H1 (cell line): ENCODE data around the gene CDKN2A. TPM values are rescaled to one million over a fixed set of nuclear protein-coding genes. Genes with fewer than 3 reads are reported as not detected.

ENCODE experiments used
- ASH2L ChIP-seq: fragments of 200-600, 300-600 bp; sonication (generic); IDR thresholded peaks from one replicate; pipeline ENCODE4 v1.7.1; 2017; ENCODE audit warnings: low read length
- CEBPB ChIP-seq: IDR thresholded peaks from 2 replicates; pipeline ENCODE4 v1.6.1; 2012; ENCODE audit warnings: low read depth, low read length
- CHD2 ChIP-seq: IDR thresholded peaks from 2 replicates; pipeline ENCODE4 v1.6.1; 2012; ENCODE audit warnings: low read length, improper control_type of control experiment
- FOSL1 ChIP-seq: IDR thresholded peaks from 2 replicates; pipeline ENCODE4 v1.6.1; 2011; ENCODE audit warnings: mild to moderate bottlenecking, low read depth, low read length, moderate library complexity; ENCODE audit not compliant: insufficient read depth
- GTF2F1 ChIP-seq: IDR thresholded peaks from 2 replicates; pipeline ENCODE4 v1.6.1; 2012; ENCODE audit warnings: low read depth, low read length, improper control_type of control experiment, borderline replicate concordance
- HDAC6 ChIP-seq: IDR thresholded peaks from one replicate; pipeline ENCODE4 v1.7.1; 2012; ENCODE audit warnings: low read depth, mild to moderate bottlenecking, inconsistent platforms, low read length, moderate library complexity
- NRF1 ChIP-seq: IDR thresholded peaks from 2 replicates; pipeline ENCODE4 v1.6.1; 2011; ENCODE audit warnings: mild to moderate bottlenecking, low read depth, low read length, improper control_type of control experiment
- POLR2AphosphoS5 ChIP-seq: IDR thresholded peaks from 2 replicates; pipeline ENCODE4 v1.6.1; 2011; ENCODE audit warnings: low read depth, low read length
- RBBP5 ChIP-seq: IDR thresholded peaks from 2 replicates; pipeline ENCODE4 v1.7.1; 2012; ENCODE audit warnings: low read depth, mild to moderate bottlenecking, inconsistent platforms, low read length, moderate library complexity, borderline replicate concordance
- RFX5 ChIP-seq: IDR thresholded peaks from 2 replicates; pipeline ENCODE4 v1.6.1; 2011; ENCODE audit warnings: low read depth, low read length, improper control_type of control experiment, borderline replicate concordance
- SAP30 ChIP-seq: fragments of 300-600 bp; sonication (generic); IDR thresholded peaks from 2 replicates; pipeline ENCODE4 v1.7.1; 2012; ENCODE audit warnings: low read length, moderate library complexity, mild to moderate bottlenecking, inconsistent platforms; ENCODE audit not compliant: insufficient read depth, insufficient replicate concordance
- SIN3A ChIP-seq, 2 experiments: IDR thresholded peaks in 1 of 2; conservative IDR thresholded peaks in 1 of 2; 2 replicates each; pipeline ENCODE4 v1.6.1; 2011 to 2012; ENCODE audit warnings: low read length in 2 of 2, improper control_type of control experiment in 1 of 2, low read depth in 1 of 2, mild to moderate bottlenecking in 1 of 2
- SIX5 ChIP-seq: IDR thresholded peaks from 2 replicates; pipeline ENCODE4 v1.6.1; 2011; ENCODE audit warnings: mild to moderate bottlenecking, low read depth, low read length
- SP1 ChIP-seq: IDR thresholded peaks from 2 replicates; pipeline ENCODE4 v1.6.1; 2011; ENCODE audit warnings: low read depth, low read length
- SRF ChIP-seq: IDR thresholded peaks from 2 replicates; pipeline ENCODE4 v1.6.1; 2011; ENCODE audit warnings: mild to moderate bottlenecking, low read depth, low read length, moderate library complexity
- TEAD4 ChIP-seq: IDR thresholded peaks from 2 replicates; pipeline ENCODE4 v1.6.1; 2012; ENCODE audit warnings: low read depth, low read length, inconsistent platforms, mixed read lengths
- ZNF274 ChIP-seq: IDR thresholded peaks from 2 replicates; pipeline ENCODE4 v1.7.0; 2012; ENCODE audit warnings: low read length, borderline replicate concordance; ENCODE audit errors: extremely low read depth
- polyA plus RNA-seq, 7 experiments: library from polyadenylated mRNA; depleted of rRNA in 3 of 7; stranded (reverse) in 5 of 7; unstranded in 2 of 7; fragments of >200 nt in 5 of 7; fragments of 200-250 nt in 2 of 7; gene quantifications; 1 replicate in 5 of 7; 2 replicates in 1 of 7; 4 replicates in 1 of 7; pipeline versions ENCODE4 v1.2.1 to v1.2.3, GENCODE V29; 2011 to 2013; ENCODE audit warnings: missing spikeins in 2 of 7, mixed read lengths in 2 of 7
- total RNA-seq: library from RNA; stranded (reverse); fragmentation: NEBNext Ultra II Directional; extraction: Animal tissue kit (Norgen Biotek cat#: 25700); gene quantifications from 2 replicates; pipeline ENCODE4 v1.2.1, GENCODE V29; 2021
- TF ChIP-seq, protein P1 (sequence below): IDR thresholded peaks from 2 replicates; pipeline ENCODE4 v1.6.1; 2011; ENCODE audit warnings: low read length, improper control_type of control experiment

CDKN2A gene
- total and polyA plus RNA-seq, 2 of the 8 experiments (the other 6 are each of a cell fraction or from before 2014, with no cell fraction given), result 0.51 to 0.73 TPM

DNA sequence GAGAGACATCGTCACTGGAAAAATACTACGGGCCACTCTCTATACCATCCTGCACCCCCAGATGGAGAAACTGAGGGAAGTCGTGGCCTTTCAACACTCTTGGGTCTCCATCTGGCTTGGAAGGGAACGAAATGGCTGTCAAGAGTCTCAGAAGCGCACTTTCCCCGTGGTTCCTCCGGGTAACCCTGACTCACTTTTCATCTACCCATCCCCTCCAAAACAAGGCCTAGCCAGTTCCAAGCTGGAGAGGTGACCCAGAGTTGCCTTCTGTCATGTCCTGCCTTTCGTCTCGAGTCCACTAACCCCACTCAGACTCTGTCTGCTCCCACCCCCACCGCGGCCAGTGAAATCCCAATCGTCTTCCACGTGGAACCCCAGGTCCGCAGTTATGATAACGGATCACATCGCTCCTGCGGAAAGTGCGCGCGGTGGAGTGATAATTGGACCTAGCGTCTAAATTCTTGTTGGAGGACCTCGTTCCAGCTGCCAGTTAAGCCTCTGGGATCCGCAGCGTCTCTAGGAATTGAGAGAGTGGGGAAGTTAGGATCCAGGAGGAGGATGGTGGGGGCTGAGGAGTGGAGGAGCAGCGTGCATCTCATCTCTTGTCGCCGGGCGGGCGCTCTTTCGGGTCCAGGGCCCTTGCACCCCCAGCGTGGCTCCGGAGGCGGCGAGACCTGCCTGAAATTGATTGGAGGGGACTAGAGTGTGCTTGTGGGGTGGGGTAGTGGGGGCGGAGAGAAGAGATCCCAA is 4.6 kb downstream of the CDKN2A start (continued):
- no peak for TF ChIP-seq TEAD4
- TF ChIP-seq GTF2F1, result no peak
- no peak for TF ChIP-seq SRF
- TF ChIP-seq, protein P1, sequence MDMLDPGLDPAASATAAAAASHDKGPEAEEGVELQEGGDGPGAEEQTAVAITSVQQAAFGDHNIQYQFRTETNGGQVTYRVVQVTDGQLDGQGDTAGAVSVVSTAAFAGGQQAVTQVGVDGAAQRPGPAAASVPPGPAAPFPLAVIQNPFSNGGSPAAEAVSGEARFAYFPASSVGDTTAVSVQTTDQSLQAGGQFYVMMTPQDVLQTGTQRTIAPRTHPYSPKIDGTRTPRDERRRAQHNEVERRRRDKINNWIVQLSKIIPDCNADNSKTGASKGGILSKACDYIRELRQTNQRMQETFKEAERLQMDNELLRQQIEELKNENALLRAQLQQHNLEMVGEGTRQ, result no peak
- TF ChIP-seq RBBP5, result no peak
- TF ChIP-seq FOSL1, result no peak
- no peak for TF ChIP-seq RFX5
- no peak for TF ChIP-seq SAP30
- no peak for TF ChIP-seq HDAC6
- TF ChIP-seq ZNF274, result no peak
- 0 out of 2 replicates have a peak, but pooled peaks have one; percentile 27 for TF ChIP-seq SP1
- no peak for TF ChIP-seq CEBPB
- peak; percentile 60 for TF ChIP-seq ASH2L
- TF ChIP-seq NRF1, result no peak
- TF ChIP-seq SIX5, result no peak
- TF ChIP-seq POLR2AphosphoS5, result no peak
- no peak for TF ChIP-seq CHD2
- no peak for TF ChIP-seq SIN3A (conservative IDR thresholded peaks at IDR 0.05 in 1 of 2, IDR thresholded peaks at IDR 0.05 in 1 of 2; ENCODE audit: low read depth in 1 of 2, low read length in 2 of 2)
